Hematopoietic multipotent progenitor cell treated with erythropoietin and hydrocortisone succinate and interleukin-3 and kit ligand, for 4 days (in vitro differentiated cells): Measurements from ENCODE around the gene ALPL.
A peak's percentile ranks its signal among the peaks of the same experiment; 100 is the strongest.
"Not testable (repeated sequence)": the region's sequence is repeated elsewhere in the genome, so short reads cannot be mapped to it uniquely, and the experiment has no call there.

ENCODE experiments used
- DNase-seq: peaks from one replicate; pipeline ENCODE4 v3.0.0-alpha.2; 2015

Gene ALPL

GRCh38 chr1:21563971-21564370 is 54.7 kb downstream of the ALPL start:
- DNase-seq: no peak

GRCh38 chr1:21564521-21565095 is 55.4 kb downstream of the ALPL start:
- DNase-seq: no peak

- no peak for DNase-seq
Measured at GRCh38 chr1:21565285-21565684, 56.1 kb downstream of the ALPL start.

- not testable (repeated sequence) for DNase-seq
Measured at GRCh38 chr1:21566361-21566760, 57.1 kb downstream of the ALPL start.

- no peak for DNase-seq
Measured at GRCh38 chr1:21567241-21568005, 58.2 kb downstream of the ALPL start.

- no peak for DNase-seq
Measured at GRCh38 chr1:21568006-21568746, 59.0 kb downstream of the ALPL start.

GRCh38 chr1:21568809-21569385 is 59.7 kb downstream of the ALPL start:
- no peak for DNase-seq

- DNase-seq: no peak
Measured at GRCh38 chr1:21569820-21570527, 60.8 kb downstream of the ALPL start.

- DNase-seq: no peak
Measured at GRCh38 chr1:21570528-21570875, 61.3 kb downstream of the ALPL start.

- DNase-seq: no peak
Measured at GRCh38 chr1:21570885-21571284, 61.7 kb downstream of the ALPL start.

GRCh38 chr1:21572221-21572620 is 63.0 kb downstream of the ALPL start:
- no peak for DNase-seq

- no peak for DNase-seq
Measured at GRCh38 chr1:21572735-21573277, 63.6 kb downstream of the ALPL start.

- DNase-seq: no peak
Measured at GRCh38 chr1:21573475-21573874, 64.3 kb downstream of the ALPL start.

- DNase-seq: peak; percentile 78
Measured at GRCh38 chr1:21573971-21574465, 64.8 kb downstream of the ALPL start.

- DNase-seq: peak; percentile 48
Measured at GRCh38 chr1:21574466-21575151, 65.4 kb downstream of the ALPL start.

- DNase-seq: no peak
Measured at GRCh38 chr1:21575351-21575942, 66.2 kb downstream of the ALPL start.

GRCh38 chr1:21576031-21576797 is 67.0 kb downstream of the ALPL start:
- no peak for DNase-seq

GRCh38 chr1:21576798-21577187 is 67.6 kb downstream of the ALPL start:
- DNase-seq: no peak

GRCh38 chr1:21577324-21577723 is 68.1 kb downstream of the ALPL start:
- DNase-seq: no peak

- no peak for DNase-seq
Measured at GRCh38 chr1:21577933-21578332, 68.7 kb downstream of the ALPL start.

GRCh38 chr1:21579791-21580190 is 70.6 kb downstream of the ALPL start:
- no peak for DNase-seq
